Stimulated activated CD8-positive, alpha-beta memory T cell treated with anti-CD3 and anti-CD28 coated beads, Interleukin-7, amount 100 ng/mL, for 4 hours (primary cell): ENCODE data around the gene INSYN2B.

Source experiments
- DNase-seq, 2 donors: peaks; one replicate each; pipeline ENCODE4 v3.0.0-alpha.2; 2020; ENCODE audit warnings: low read depth in 2 of 2

The INSYN2B gene

DNA sequence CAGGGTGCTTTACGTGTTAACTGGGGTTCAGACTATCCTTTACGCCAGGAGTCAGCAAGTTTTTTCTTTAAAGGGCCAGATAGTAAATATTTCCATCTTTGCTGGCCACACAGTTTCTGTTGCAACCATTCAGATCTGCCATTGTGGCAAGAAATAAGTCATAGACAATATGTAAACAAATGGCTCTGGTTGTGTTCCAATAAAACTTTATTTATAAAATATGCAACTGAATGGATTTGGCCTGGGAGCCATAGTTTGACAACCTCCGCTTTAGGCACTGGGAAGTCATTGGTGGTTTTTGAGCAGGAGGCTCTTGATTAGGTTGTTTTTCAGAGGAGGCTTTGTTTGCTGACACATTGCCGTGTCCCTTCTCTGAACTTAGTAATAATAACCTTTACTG lies 90.7 kb downstream of the INSYN2B start:
- no peak for DNase-seq

DNA sequence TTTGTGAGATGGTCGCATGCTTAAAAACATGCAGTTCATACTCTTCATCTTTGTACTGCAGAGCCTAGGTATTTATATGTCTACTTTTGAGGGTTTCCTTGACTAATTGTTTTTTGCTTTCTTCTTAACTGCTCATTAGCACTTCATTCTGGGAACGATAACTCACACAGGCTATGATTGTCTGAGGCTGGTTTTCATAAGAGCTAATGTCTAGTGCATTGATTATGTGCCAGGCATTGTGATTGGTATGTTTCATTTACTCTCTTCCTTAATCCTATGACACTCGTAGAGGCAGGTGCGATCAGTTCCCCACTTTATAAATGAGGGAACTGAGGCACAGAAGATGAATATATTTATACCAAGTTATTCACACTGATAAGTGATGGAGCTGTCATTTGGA lies 93.6 kb downstream of the INSYN2B start:
- DNase-seq = no peak

DNA sequence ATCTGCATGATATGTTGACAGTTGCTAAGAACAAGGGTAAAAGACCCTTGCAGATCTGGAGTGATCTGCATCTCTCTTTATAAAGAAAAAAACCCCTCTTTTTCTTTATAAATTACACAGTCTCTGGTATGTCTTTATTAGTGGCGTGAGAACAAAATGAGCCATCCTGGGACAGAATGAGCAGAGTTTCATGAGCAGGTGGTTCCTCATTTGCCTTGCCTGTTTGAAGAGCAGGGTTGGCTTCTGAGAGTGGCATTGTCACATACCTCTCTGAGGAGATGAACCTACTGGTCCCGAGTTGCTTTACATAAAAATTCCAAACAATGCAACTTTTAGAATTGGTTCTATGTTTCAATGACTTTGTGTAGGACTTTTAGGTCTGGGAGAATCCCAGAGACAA lies 94.3 kb downstream of the INSYN2B start:
- no peak for DNase-seq

DNA sequence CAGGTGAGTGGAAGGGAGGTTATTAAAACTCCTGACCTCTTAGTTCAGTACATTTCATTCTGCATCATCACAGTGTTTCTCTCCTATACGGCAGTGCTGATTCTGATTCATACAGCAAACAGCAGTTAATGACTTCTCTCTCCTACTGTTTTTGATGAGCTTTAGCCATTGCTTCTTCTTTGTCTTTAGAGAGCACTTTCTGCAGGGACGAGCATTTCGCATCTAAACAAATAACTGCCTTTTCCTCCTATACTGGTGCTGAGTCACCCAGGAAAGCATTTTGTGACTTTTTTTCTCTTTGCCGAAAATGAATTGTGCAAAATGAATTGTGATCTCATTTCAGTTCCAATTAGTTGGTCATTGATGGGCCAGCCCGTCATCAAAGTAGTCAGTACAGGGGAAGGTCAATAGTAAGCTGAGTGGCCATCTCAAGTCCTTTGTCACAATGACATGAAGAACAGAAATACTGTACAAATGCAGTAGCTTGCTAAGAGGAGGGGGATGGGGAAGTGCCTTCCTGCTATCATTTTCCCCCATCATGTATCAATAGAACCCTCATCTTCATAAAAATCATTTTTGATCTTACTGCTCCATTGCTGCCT lies 98.5 kb downstream of the INSYN2B start:
- no peak for DNase-seq

DNA sequence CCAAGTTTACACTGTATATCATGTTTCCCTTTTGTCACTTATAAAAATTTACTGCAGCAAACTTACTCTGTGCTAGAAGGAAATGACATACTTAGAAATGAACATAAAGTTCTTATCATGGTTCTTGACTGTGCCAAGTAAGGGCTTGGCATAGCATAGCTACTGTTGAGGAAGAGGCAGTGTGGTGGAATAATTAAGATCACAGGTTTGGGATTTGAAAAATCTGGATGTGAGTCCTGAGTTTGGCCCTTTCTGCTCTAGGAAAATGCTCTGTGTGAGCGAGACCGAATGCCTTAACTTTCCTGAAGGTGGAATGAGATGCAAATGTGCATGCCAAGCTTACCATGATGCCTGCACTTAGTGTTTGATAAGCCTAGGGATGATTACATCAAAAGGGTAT lies 99.5 kb downstream of the INSYN2B start:
- no peak for DNase-seq

DNA sequence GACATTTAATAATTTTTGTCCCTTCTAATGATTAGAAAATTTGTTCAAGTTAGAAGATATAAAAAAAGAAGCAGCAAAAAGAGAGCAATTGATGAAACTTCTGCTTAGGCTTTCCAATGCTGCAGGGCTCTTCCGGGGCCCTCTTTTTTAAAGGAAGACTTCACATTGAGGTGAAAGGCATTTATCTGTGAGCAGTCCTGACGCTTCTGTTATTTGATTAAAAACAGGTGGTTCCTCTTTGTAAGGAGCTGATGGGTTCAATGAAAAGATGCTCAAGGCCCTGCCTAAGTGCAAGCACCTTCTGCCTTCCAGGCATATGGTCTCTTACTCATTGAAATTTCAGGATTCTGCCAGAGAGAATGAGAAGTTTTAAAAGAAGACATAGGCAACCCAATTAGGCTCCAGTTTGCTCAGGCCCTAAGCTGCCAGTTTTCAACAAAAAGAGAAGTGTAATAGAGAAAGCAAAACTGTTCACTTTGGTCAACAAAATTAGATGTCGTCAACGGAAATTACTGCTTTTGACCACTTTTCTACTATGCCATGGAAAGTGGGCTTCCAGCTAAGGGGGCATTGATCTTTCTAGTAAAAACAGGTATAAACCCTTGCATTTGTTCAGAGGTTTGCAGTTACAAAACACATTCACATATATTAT lies 100.2 kb downstream of the INSYN2B start:
- no peak for DNase-seq

DNA sequence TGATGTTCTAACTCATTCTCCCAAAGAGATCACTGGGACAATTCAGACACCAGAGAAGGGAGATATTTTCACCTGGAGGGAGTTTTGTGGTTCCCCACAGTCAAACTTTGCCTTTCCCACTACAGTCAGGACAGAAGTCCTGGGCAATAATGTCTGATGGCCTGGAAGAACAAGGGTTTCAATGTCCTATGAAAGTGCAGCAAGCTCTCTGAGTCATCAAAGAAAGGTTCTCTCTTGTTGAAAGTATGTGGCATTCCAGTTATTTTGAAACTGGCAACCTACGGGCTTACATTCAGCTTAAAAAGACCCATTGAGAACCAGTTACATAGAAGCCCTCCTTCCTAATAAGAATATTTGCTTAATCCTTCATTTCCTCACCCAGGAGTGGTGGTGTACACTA lies 103.9 kb downstream of the INSYN2B start:
- DNase-seq = no peak

DNA sequence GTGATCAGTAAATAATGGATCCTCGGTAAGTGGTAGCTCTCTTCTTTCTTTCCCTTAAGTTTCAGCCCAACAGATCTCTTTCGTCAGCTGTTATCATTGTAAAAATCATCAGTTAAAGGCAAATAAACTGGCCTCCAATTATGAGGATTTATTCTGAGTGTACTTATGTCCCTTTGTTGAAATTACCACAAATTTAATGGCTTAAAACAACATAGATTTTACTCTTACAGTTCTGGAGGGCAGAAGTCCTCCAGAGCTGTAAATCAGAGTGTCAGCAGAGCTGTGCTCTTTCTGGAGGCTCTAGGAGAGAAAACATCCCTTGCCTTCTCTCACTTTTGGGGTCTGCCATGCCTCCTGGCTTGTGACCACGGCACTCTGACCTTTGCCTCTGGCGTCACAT lies 104.6 kb downstream of the INSYN2B start:
- no peak for DNase-seq

DNA sequence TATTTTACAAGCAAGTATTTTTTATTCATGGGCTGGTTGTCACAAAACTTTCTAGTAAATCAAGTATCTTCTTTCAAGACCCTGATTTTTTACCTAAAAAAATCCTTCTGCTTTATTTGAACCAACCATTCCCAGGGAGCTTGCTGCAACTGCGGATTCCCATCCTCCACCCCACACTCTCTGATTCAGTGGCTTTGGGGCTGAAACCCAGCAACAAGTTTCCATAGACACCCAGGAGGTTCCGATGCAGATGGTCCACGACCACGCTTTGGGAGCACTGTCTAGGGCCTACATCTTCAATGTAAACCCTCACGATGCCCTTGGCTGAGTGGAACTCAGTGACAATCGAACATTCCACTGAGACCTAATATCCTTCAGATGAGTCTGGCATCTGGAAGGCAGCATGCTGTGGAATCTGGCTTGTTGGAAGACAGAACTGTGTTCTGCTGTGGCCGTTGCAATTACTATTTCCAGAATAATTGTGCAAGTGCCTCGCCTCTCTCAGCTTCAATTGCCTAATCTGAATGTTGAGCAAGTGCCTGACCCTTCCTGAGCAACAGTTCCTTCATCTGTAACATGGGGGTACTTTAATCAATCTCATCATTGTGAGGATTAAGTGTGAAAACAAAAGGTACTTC lies 105.1 kb downstream of the INSYN2B start:
- no peak for DNase-seq

DNA sequence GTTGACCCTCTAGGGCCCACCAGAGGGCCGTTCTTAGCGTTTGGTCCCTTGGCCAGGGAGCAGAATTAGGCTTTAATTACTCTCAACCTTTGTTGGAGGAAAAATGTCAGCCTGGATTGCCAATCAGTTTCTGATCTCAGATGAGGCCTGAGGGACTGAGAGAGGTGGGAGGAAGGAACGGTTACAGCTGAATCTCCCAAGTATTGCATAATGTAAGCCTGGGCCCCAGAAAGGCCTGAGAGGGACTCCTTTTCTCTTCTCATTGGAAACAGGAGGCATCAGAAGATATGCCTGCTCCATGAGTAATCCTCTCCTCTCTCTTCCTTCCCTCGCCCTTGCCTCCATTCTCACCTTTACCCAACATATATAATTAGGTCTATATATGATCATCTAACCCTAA lies 105.7 kb downstream of the INSYN2B start:
- no peak for DNase-seq

DNA sequence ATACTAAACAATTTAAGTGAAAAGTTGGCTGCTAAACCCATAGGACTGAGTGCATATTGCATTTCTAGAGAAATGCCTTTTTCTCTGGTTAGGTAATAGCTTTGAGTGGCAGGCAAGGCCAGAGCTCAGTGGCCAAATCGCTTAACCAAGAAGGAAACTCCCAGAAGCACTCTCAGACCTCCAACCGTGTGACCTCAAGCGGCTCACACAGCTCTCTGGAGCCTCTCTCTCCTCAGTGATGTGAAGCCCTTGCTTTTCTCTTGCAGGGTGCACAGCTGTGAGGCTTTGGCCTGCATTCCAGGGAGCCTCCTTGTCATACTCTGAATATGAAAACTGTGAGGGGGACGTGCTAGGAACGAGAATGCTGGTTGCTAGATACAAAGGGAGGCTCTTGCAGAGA lies 106.7 kb downstream of the INSYN2B start:
- no peak for DNase-seq

DNA sequence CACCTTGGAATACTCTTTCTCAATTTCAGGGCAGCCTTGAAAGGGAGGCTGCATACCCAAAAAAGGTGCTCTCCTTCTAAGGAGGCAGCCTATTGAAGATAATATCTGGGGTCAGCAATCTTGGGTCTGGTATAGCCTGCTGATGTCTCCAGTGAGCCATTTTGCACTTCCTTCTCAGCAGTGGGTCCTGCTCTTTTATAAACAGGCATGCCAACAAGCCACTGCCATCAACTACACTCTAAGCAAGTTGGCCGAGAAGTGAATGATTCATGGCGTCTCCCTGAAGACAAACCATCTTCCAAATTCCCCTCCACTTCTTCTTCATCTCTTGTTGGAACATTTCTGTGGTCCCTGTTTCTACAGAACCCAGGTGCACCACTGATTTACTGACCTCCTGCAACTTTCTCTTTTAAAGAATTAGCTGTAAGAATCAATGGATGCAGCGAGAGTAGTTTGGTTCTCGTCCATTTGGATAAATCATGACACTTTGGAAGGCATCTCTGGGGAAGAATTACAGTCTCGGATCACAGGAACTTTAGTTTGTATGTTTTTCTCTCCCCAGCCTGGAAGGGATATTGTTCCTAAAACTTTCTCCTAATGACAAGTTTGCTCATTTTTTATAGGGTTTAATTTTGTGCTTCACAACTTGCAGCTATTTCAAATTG lies 108.3 kb downstream of the INSYN2B start:
- DNase-seq = no peak

DNA sequence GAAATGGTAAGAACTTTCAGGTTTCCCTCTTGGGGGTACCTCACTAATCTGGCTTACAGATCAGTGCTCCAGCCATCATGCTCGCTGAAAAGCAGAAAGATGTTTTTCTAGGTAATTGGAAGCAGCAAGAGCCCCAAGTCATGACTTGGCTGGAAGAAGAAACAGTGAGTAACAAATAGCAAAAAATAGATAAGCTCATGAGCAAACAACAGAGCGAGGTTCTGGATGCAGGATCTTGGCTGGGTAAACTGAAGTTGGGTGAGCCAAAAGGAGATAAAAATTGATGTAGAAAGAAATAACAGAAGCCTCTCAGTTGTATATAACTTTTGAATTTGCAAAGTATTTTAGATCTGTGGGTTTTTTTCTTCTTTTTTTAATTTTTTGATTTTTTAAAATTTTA lies 110.1 kb downstream of the INSYN2B start:
- DNase-seq = no peak

DNA sequence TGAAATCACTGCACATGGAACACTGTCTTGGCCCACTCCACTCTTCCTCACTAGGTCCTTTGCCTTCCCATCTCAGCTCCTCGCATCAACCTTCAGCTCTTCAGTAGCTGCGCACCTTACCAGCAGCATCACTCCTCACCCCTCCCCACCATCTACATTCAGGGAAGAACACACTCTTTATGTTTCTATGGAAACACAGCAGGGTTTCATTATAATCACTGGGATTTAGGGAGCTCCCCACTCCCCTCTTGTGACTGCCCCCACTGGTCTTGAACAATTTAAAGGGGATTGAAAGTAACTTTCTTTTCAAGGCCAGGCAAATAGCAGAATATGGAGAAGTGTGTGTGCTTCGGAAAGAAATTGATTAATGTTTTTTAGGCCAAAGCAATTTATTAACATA lies 111.2 kb downstream of the INSYN2B start:
- DNase-seq = no peak

DNA sequence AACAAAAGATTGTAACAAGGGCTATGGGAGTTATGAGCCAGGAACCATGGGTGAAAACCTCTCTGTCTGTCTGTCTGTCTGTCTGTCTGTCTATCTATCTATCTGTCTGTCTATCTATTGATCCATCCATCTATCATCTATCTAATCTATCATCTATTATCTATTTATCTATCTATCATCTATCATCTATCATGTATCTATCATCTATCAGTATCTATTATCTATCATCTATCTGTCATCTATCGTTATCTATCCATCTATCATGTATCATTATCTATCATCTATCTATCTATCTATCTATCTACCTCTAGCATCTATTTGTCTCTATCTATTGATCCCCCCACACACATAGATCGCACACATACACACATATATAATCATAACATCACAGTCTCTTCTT lies 112.9 kb downstream of the INSYN2B start:
- DNase-seq = no peak

DNA sequence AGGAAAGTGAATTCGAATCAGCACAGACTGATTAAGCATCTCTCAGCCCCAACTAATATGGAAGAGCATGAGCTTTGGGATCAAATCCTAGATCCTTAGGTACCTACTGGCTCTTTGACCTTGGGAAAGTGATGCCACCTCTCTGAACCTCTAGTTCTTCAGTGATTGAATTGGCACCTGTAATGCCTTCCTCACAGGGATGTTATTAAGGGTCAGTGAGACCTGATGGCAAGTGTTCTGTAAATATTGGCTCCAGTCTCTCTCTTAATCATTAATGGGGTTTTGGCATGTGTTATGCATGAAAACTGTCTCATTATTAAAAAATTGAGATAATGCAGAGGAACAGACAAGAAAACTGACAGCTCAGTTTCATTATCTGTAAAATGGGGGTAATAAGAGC lies 115.8 kb downstream of the INSYN2B start:
- no peak for DNase-seq

DNA sequence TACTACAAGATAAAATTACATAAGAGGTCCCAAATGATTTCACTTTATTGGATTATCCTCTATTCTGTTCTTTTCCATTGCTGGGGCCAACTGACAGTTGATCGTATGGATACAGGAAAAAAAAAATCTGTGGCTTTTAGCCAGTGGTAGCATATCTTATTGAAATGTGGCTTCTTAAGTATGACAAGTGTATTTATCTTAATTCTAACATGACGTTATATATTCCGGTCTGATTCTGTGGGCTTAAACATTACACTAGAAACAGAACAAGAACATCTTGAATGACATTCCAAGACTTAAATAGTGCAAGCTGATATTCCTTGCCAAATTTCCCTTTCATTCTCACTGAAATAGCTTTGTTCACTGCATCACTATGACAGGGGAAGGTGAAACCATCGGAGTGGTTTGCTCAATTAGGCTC lies 117.9 kb downstream of the INSYN2B start:
- DNase-seq = no peak

DNA sequence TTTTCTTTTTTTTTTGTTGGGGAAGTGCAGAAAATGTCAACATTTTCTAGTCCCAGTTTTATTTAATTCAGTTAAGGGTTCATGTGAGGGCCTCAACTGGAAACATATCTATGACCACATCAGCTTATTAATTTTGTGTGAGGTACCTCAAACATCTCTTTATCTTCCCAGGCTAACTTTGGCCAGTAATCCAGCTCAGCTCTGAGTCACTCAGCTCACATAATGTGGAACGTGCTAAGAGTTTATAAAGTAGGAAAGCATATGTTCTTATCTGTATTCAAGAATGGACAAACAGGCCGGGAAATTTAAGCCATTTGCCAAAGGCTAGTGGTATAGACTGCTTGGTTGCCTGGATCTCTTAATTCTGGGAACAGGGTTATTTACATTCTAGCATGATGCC lies 118.4 kb downstream of the INSYN2B start:
- no peak for DNase-seq

DNA sequence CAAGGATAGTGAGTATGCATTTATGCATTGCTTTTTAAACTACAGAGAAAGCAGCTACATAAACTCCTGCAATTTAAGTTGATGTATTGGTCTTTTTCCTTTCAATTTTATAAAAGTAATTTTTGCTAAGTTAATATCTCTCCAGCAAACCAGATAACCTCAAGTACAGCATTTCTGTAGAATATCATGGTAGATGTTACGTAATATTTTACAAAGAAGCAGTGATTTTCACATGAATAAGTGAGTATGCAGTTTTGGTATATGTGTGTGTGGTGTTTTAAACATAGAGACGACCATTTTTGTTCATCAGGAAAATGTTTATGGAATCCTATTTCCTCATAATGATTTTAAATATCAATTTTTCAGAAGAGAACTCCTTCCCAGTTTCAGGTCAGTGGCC lies 118.9 kb downstream of the INSYN2B start:
- no peak for DNase-seq

DNA sequence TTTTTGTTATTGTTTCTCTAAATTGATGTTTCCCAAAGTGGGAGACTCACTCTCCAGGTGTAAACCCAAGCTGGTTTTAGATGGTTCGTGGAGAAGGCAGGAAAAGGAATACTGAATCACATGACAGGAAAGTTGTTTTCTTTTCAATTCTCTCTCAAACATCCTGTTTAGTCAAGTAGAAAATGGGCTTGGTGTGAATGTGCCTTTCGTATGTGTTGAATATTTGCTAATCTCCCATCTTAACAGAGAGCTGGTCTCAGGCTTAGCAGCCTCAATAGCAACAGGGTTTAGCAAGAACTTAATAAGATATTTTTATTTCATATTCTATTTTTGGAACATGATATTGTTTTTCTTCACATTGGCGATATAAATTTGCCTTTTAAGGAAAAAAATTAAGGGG lies 119.7 kb downstream of the INSYN2B start:
- DNase-seq = no peak

DNA sequence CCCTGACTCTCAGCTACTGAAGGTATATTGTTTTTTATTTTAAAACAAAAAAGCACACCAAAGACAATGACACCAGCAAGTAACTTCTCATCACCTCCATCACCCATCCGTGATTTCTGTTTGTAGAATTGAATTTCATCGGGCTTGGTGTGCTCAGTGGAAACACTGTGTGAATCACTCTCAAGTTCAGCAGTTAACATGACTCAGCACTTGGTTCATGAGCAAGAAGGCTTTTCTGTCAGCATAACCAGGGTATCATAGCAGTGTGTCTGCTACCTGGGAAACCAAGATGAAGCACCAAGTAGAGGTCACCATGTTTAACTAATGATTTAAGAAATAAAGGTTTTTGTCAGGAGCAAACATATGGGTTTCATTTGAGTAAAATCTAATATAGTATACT lies 123.7 kb downstream of the INSYN2B start:
- no peak for DNase-seq

DNA sequence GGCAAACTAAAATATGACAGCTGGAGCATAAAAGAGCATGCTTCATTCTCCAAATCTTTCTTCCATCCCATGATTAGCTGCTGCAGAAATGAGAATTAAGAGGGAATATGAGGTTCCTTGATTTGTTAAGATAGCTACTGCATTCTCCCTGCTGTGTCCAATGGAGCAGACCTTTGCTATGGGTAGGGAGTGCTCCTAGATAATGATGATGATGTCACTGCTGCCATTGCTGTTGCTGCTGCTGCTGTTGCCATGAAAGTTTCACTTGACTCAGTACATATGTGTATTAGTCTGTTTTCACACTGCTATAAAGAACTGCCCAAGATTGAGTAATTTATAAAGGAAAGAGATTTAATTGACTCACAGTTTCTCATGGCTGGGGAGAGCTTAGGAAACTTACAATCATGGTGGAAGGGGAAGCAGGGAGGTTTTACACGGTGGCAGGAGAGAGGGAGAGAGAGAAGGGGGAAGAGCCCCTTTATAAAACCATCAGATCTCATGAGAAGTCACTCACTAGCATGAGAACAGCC lies 128.9 kb downstream of the INSYN2B start:
- DNase-seq = no peak

DNA sequence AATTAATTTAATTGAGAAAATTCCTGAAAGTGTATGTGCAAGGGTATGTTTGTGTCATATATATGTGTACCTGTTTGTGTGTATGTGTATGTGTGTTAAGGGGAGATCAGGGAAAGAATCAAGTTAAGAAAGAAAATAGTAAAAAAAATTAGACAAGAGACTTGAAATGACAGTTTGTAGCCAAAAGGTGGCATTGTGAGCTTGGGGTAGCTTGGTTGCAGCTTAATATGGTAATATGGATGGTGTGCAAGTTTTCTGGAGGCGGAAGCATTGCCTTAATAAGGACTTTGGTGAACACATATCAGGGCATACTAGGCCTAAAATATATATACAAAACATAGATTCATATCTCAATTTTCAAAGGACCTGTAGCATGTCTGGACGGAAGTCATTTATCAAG lies 129.9 kb downstream of the INSYN2B start:
- no peak for DNase-seq
